ENCODE data around the gene PTX3.

The PTX3 gene

GRCh38 chr3:157429708-157430107 lies 6.9 kb upstream of the PTX3 start:
- Histone ChIP-seq H3K27me3 (ENCODE audit: insufficient read depth, poor library complexity, severe bottlenecking) (no peaks in the 10 kb centered on the region), H3K4me3 (ENCODE audit: severe bottlenecking) (no peak overlapping the region), H3K27ac (ENCODE audit: poor library complexity, severe bottlenecking) (no peak overlapping the region), H3K36me3 (ENCODE audit: low read depth) (no peaks in the 10 kb centered on the region), H3K4me1 (ENCODE audit: insufficient read depth, poor library complexity, severe bottlenecking) (peaks cover 8% of the 10 kb centered on the region), H3K9me3 (ENCODE audit: severe bottlenecking) (no peaks in the 10 kb centered on the region)
- TF ChIP-seq CTCF (IDR thresholded peaks at IDR 0.05; ENCODE audit: poor library complexity, severe bottlenecking): no peak
- DNase-seq (ENCODE audit: low spot score) (no peak), ATAC-seq (ENCODE audit: low read depth) (no peak)

GRCh38 chr3:157438194-157438730 lies 1.6 kb downstream of the PTX3 start:
- H3K9me3 ChIP-seq (ENCODE audit: severe bottlenecking): no peaks in the 10 kb centered on the region
- TF ChIP-seq CTCF (IDR thresholded peaks at IDR 0.05; ENCODE audit: poor library complexity, severe bottlenecking): no peak
- DNase-seq (ENCODE audit: low spot score) (no peak), ATAC-seq (ENCODE audit: low read depth) (peak; percentile 53)
- no peaks in the 10 kb centered on the region for H3K36me3 ChIP-seq (ENCODE audit: low read depth)
- H3K4me1 ChIP-seq (ENCODE audit: insufficient read depth, poor library complexity, severe bottlenecking): peaks cover 14% of the 10 kb centered on the region
- H3K4me3 ChIP-seq (ENCODE audit: severe bottlenecking): peak overlapping the region; percentile 41
- H3K27ac ChIP-seq (ENCODE audit: poor library complexity, severe bottlenecking): no peak overlapping the region
- no peaks in the 10 kb centered on the region for H3K27me3 ChIP-seq (ENCODE audit: insufficient read depth, poor library complexity, severe bottlenecking)

- no peak for ATAC-seq (ENCODE audit: low read depth)
- no peak overlapping the region for H3K27ac ChIP-seq (ENCODE audit: poor library complexity, severe bottlenecking)
- peaks cover 21% of the 10 kb centered on the region for H3K4me1 ChIP-seq (ENCODE audit: insufficient read depth, poor library complexity, severe bottlenecking)
- no peak for TF ChIP-seq CTCF (IDR thresholded peaks at IDR 0.05; ENCODE audit: poor library complexity, severe bottlenecking)
- H3K4me3 ChIP-seq (ENCODE audit: severe bottlenecking): no peak overlapping the region
- H3K36me3 ChIP-seq (ENCODE audit: low read depth): no peaks in the 10 kb centered on the region
- no peak for DNase-seq (ENCODE audit: low spot score)
- no peaks in the 10 kb centered on the region for H3K9me3 ChIP-seq (ENCODE audit: severe bottlenecking)
- H3K27me3 ChIP-seq (ENCODE audit: insufficient read depth, poor library complexity, severe bottlenecking): no peaks in the 10 kb centered on the region
Measured at GRCh38 chr3:157441102-157441624, 4.5 kb downstream of the PTX3 start.

GRCh38 chr3:157442729-157443128 lies 6.1 kb downstream of the PTX3 start:
- no peak for DNase-seq (ENCODE audit: low spot score)
- no peak overlapping the region for H3K27ac ChIP-seq (ENCODE audit: poor library complexity, severe bottlenecking)
- no peaks in the 10 kb centered on the region for H3K27me3 ChIP-seq (ENCODE audit: insufficient read depth, poor library complexity, severe bottlenecking)
- no peak for TF ChIP-seq CTCF (IDR thresholded peaks at IDR 0.05; ENCODE audit: poor library complexity, severe bottlenecking)
- no peaks in the 10 kb centered on the region for H3K36me3 ChIP-seq (ENCODE audit: low read depth)
- no peaks in the 10 kb centered on the region for H3K9me3 ChIP-seq (ENCODE audit: severe bottlenecking)
- ATAC-seq (ENCODE audit: low read depth): no peak
- no peak overlapping the region for H3K4me3 ChIP-seq (ENCODE audit: severe bottlenecking)
- peaks cover 25% of the 10 kb centered on the region for H3K4me1 ChIP-seq (ENCODE audit: insufficient read depth, poor library complexity, severe bottlenecking)

Data from RWPE2 (cell line).